ACC112 (cell line): ENCODE data around the gene TNS1.

Experiments used
- H2AFZ ChIP-seq: fragments of 200-600 bp; sonication (generic); one replicate; pipeline ENCODE4 v1.6.0; 2017; ENCODE audit warnings: antibody characterized with exemption, low read length; ENCODE audit not compliant: unreplicated experiment
- H3K27ac ChIP-seq: fragments of 200-600 bp; sonication (generic); 2 replicates; pipeline ENCODE4 v1.5.1; 2014; ENCODE audit warnings: low read depth, mild to moderate bottlenecking, antibody characterized with exemption, low read length, moderate library complexity
- H3K27me3 ChIP-seq: fragments of 200-600 bp; sonication (generic); 2 replicates; pipeline ENCODE4 v1.6.1; 2014; ENCODE audit warnings: mild to moderate bottlenecking, antibody characterized with exemption, low read length, moderate library complexity, mixed read lengths; ENCODE audit not compliant: insufficient read depth
- H3K36me3 ChIP-seq: fragments of 200-600 bp; sonication (generic); 2 replicates; pipeline ENCODE4 v1.6.1; 2016; ENCODE audit warnings: mild to moderate bottlenecking, antibody characterized with exemption, low read length, moderate library complexity, mixed read lengths; ENCODE audit not compliant: insufficient read depth
- H3K4me1 ChIP-seq: fragments of 200-600 bp; sonication (generic); one replicate; pipeline ENCODE4 v1.6.1; 2016; ENCODE audit warnings: low read length, mixed read lengths; ENCODE audit not compliant: insufficient read depth, unreplicated experiment, control insufficient read depth
- H3K4me3 ChIP-seq: fragments of 200-600 bp; sonication (generic); 2 replicates; pipeline ENCODE4 v1.5.1; 2014; ENCODE audit warnings: mild to moderate bottlenecking, low read depth, low read length
- H3K79me2 ChIP-seq: fragments of 200-600 bp; sonication (generic); one replicate; pipeline ENCODE4 v1.6.0; 2016; ENCODE audit warnings: low read length; ENCODE audit not compliant: control insufficient read depth, unreplicated experiment, insufficient read depth

TNS1 gene

DNA sequence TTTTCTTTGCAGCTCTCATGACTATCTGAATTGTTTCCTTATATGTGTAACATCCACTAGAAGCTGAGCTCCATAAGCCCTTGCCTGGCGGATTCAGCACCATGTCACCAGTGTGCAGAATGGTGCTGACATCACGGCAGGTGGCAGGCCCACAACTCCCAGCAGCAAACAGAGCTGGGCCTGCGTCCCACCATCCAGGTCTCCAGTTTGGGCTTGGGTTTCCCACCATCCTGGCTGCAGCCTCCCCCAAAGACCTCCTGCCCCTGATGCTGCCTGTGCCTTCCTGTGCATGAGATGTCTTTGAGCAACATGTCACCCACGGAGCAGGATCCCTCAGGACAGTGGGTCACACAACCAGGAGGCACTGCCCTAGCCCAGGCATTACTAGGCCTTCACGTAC, 113.1 kb downstream of the TNS1 start:
- Histone ChIP-seq H3K4me3 (no peak overlapping the region), H3K79me2 (no peaks in the 10 kb centered on the region), H3K27ac (no peak overlapping the region), H2AFZ (no peak overlapping the region), H3K27me3 (no peaks in the 10 kb centered on the region), H3K4me1 (peaks cover 15% of the 10 kb centered on the region), H3K36me3 (peaks cover 27% of the 10 kb centered on the region)

DNA sequence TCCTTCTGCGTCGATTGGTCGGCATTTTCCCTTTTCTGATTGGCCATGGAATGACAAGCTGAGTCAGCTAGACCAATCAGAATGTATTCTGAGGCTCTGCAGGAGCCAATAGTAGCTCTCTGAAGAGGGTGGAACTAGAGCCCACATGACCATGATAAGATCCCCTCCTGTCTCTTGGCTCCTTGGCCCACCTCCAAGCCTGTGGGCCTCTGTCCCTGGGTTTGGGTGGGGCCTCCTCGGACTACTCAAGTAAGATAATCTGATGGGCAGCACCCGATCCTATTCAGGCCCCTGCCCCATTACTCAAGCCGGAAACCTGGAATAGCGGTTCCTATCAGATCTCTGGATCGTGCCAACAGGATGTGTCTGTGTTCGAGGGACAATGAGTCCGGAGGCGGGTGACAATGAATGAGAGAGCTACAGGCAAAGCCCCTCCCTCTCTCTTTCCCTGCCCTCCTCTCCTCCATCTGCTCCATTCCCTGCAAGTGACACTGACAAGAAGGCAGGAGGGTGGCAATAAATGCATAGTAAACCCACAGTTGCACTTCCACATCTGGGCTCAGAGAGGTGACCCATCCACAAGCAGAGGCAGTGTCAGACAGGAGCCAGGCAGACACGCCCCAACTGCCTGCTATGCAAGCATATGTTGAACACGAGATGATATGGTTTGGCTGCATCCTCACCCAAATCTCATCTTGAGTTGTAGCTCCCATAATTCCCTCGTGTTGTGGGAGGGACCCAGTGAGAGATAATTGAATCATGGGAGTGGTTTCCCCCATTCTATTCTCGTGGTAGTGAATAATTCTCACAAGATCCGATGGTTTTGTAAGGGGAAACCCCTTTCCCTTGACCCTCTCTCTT, 114.7 kb downstream of the TNS1 start:
- Histone ChIP-seq H3K36me3 (peaks cover 35% of the 10 kb centered on the region), H3K27me3 (no peaks in the 10 kb centered on the region), H2AFZ (no peak overlapping the region), H3K27ac (no peak overlapping the region), H3K4me3 (no peak overlapping the region), H3K4me1 (peaks cover 15% of the 10 kb centered on the region), H3K79me2 (no peaks in the 10 kb centered on the region)

DNA sequence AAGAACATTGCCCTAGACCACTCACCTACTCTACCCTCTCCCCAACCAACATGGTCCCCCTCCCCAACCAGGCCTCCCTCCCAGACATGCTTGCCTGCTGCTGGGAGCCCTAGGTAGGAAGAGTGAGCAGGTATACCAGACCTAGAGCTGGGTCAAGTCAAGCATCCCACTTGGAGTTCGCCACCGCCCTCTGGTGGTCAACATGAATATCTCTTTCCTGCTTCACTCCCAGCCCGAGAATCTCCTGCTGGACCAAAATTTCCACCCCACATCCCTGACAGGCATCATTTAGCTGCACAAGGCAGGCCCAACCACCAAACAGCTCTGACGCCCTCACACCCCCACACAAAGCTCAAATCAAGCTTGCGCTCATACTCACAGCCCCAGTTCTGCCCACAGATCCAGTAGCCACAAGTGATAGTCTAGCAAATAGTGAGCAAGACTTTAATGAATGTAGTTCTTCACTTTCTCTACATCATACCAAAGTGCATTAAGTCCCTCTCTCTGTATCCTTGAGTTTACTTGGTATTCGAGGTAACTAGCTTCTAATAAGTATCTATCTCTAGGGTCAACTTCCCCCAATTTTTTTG, 116.0 kb downstream of the TNS1 start:
- H3K27me3 ChIP-seq = no peaks in the 10 kb centered on the region
- peaks cover 40% of the 10 kb centered on the region for H3K36me3 ChIP-seq
- no peak overlapping the region for H2AFZ ChIP-seq
- H3K27ac ChIP-seq = no peak overlapping the region
- no peaks in the 10 kb centered on the region for H3K79me2 ChIP-seq
- peaks cover 15% of the 10 kb centered on the region for H3K4me1 ChIP-seq
- no peak overlapping the region for H3K4me3 ChIP-seq

DNA sequence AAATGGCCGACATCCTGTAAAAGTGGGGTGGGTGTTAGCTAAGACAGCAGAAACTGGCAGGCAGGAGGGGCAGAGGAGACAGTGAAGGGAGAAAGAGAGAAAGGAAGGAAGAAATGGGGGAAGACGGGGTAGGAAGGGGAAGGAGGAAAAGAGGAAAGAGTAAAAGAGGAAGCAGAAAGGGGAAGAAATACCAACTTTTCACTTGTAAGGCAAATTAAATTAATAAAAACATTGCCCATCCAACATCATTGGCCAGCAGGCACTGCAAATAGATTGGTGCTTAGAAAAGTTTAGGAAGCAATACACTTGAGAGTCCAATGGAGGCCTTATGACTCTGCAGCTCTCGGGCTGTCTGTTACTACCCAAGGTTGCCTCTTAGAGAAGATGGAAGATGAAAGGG, 116.7 kb downstream of the TNS1 start:
- H3K27ac ChIP-seq = no peak overlapping the region
- no peak overlapping the region for H2AFZ ChIP-seq
- no peaks in the 10 kb centered on the region for H3K27me3 ChIP-seq
- no peaks in the 10 kb centered on the region for H3K79me2 ChIP-seq
- peaks cover 15% of the 10 kb centered on the region for H3K4me1 ChIP-seq
- peaks cover 44% of the 10 kb centered on the region for H3K36me3 ChIP-seq
- no peak overlapping the region for H3K4me3 ChIP-seq

DNA sequence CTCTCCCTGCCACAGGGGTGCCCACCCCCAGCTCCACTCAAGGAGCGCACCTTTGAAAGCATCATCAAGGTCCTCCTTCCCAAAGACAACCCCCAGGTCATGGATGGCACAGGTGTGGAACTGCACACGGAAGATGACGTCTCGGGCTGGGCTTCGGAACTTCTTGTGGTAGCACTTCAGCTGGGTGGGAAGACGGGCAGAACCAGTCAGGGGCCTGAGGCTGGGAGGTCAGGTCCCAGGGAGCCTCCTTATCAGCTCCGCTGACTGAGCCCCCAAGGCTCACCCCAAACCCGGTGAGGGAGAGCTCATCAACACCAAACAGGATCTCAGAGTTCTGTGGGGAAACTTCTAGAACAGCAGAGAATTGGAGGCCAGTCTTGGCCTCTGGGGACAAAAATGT, 117.8 kb downstream of the TNS1 start:
- peaks cover 54% of the 10 kb centered on the region for H3K36me3 ChIP-seq
- no peak overlapping the region for H3K4me3 ChIP-seq
- H3K4me1 ChIP-seq = peaks cover 7% of the 10 kb centered on the region
- H3K27me3 ChIP-seq = no peaks in the 10 kb centered on the region
- no peak overlapping the region for H3K27ac ChIP-seq
- no peaks in the 10 kb centered on the region for H3K79me2 ChIP-seq
- H2AFZ ChIP-seq = no peak overlapping the region

DNA sequence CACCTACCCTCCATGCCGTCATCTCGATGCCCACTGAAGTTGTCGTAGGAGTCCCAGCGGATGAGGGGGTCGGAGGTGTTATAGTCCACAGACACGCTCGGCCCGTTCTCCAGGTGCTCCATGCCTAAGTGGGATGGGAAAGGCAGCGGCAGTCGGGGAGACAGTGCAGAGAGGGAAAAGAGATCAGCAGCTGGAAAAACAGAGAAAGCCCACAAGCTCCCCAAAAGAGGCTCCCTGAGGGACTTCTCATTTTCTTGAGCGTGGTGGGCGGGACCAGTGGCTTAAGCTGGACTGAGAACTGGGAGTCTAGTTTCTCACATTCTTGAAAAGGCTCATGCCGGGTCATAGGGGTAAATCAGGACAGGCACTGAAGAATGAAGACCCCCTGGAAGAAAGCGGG, 121.9 kb downstream of the TNS1 start:
- H3K27me3 ChIP-seq = no peaks in the 10 kb centered on the region
- no peaks in the 10 kb centered on the region for H3K79me2 ChIP-seq
- peaks cover 13% of the 10 kb centered on the region for H3K4me1 ChIP-seq
- peaks cover 42% of the 10 kb centered on the region for H3K36me3 ChIP-seq
- H3K27ac ChIP-seq = no peak overlapping the region
- no peak overlapping the region for H2AFZ ChIP-seq
- H3K4me3 ChIP-seq = no peak overlapping the region

DNA sequence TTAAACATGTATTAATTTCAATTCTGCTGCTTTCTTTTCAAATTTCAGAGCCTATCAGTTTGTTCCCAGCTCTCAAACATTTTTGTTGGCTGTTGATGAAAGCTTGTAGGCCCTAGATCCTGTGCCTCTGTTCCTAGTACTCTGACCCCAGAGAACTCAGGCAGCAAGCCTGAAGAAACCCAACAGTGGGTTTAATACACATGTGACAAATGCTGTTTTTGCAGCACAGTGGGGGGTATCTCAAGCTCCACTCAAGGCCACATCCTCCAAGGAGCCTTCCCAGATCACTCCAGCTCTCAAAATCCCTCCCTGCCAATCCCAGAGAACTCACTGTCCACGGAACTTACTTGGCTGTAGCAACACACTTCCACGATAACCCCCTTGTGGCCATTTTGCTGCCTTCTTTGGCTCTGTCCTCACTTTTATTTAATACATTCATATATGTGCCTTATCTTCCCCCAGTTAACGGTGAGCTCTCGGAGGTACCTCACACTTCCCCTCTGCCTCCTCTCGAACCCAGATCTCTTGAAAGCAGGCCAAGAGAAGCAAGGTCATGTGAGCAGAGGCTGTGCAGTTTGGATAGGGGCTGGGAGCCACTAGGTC, 122.4 kb downstream of the TNS1 start:
- Histone ChIP-seq H2AFZ (no peak overlapping the region), H3K79me2 (no peaks in the 10 kb centered on the region), H3K36me3 (peaks cover 40% of the 10 kb centered on the region), H3K4me1 (peaks cover 18% of the 10 kb centered on the region), H3K27me3 (no peaks in the 10 kb centered on the region), H3K27ac (no peak overlapping the region), H3K4me3 (no peak overlapping the region)

DNA sequence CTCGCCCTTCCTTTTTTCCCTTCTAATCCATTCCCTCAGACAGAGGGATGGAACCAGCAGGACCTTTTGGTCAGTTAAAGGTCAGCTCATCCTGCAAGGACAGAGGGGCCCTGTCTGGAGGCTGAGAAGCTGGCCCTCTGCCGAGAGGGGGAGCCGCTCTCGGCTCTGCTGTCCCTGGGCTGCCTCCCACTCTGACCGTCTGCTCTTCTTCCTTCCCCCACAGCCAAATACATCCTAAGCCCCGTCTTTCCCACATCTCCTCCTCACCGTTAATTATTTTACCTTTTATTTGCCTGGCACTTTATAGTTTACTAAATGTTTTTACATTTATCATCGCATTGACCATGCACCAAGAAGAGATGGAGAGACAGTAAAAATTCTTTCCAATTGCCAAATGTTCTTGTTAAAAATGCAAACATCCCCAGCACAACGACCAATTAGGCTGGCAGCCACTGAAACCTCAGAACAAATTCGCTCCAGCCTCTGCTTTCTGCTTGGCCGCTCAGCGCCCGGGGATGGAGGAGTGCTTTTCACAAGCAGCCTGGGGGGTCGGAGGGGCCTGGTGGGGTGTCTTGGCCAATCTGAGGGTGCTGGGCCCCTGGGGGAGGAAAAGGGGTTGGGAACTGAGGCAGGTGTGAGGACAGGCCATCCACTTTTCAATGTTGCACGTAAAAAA, 123.7 kb downstream of the TNS1 start:
- no peaks in the 10 kb centered on the region for H3K27me3 ChIP-seq
- H3K36me3 ChIP-seq = peaks cover 29% of the 10 kb centered on the region
- no peak overlapping the region for H2AFZ ChIP-seq
- peaks cover 21% of the 10 kb centered on the region for H3K4me1 ChIP-seq
- no peak overlapping the region for H3K4me3 ChIP-seq
- no peak overlapping the region for H3K27ac ChIP-seq
- H3K79me2 ChIP-seq = no peaks in the 10 kb centered on the region

DNA sequence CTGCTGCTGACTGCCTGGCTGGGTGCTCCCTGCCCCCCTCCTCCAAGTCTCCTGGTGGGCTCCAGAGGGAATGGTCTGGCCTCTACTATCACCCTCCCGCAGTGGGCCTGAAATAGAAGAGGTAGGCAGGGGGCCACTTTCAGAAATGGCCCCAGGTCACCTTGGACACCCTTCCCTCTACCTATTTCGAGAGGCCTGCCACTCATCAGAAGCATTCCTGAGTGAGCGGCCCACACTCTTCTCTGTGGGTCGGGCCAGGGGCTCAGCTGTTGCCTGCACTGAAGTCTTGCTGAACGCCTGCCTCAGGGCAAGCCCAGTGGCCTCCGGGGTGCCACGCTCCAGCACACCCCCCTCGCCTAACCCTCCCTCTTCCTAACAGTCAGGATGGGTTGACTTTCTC, 124.9 kb downstream of the TNS1 start:
- H3K27ac ChIP-seq = no peak overlapping the region
- peaks cover 24% of the 10 kb centered on the region for H3K36me3 ChIP-seq
- peaks cover 21% of the 10 kb centered on the region for H3K4me1 ChIP-seq
- H3K4me3 ChIP-seq = no peak overlapping the region
- no peaks in the 10 kb centered on the region for H3K27me3 ChIP-seq
- H2AFZ ChIP-seq = no peak overlapping the region
- no peaks in the 10 kb centered on the region for H3K79me2 ChIP-seq

DNA sequence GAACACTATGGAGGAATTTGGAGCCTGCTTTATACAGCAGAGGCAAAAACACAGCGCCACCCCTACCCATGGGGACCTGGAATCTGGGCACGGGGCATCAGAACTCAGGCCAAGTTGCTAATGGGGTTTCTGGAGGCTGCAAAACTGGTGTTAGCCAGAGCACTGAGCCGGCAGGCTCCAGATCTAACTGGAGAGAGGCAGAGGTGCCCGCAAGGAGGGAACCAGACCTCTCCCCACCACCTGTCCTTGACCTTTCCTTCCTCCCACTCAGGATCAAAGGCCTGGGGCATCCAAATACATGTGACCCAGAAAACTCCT, 126.6 kb downstream of the TNS1 start:
- Histone ChIP-seq H3K36me3 (peaks cover 29% of the 10 kb centered on the region; the same call in 1 of the 2 replicates), H3K79me2 (no peaks in the 10 kb centered on the region)

More for the DNA sequence above, 126.6 kb downstream of the TNS1 start:
- Histone ChIP-seq H3K4me1 (peaks cover 21% of the 10 kb centered on the region), H3K27me3 (no peaks in the 10 kb centered on the region), H3K4me3 (no peak overlapping the region), H3K27ac (peak overlapping the region; percentile 72), H2AFZ (no peak overlapping the region)
